Upper lobe of left lung (tissue), 6 donors: Measurements from ENCODE around the gene DEFB118. TPM values are rescaled to one million over a fixed set of nuclear protein-coding genes. Genes with fewer than 3 reads are reported as not detected.

Source experiments
- ATAC-seq, 2 donors: fragments of 200-7000 bp; cut with Tn5 transposase; one replicate each; pipeline ENCODE4 v1.9.1; 2022; ENCODE audit warnings: mild to moderate bottlenecking in 2 of 2, moderate library complexity in 2 of 2; ENCODE audit not compliant: low FRiP score in 2 of 2
- DNase-seq, 2 donors: peaks; one replicate each; pipeline ENCODE4 v3.0.0-alpha.2; 2019 to 2020
- H3K27ac ChIP-seq, 4 donors: fragments of 200-600 bp; sonication (generic); one replicate each; pipeline ENCODE4 v1.5.1; 2016 to 2019
- H3K27me3 ChIP-seq, 4 donors: fragments of 200-600 bp; sonication (generic); one replicate each; pipeline ENCODE4 v1.5.1; 2017 to 2019
- H3K36me3 ChIP-seq, 4 donors: fragments of 200-600 bp; sonication (generic); one replicate each; pipeline ENCODE4 v1.5.1; 2016 to 2019
- H3K4me1 ChIP-seq, 4 donors: fragments of 200-600 bp; sonication (generic); one replicate each; pipeline ENCODE4 v1.5.1; 2018 to 2019
- H3K4me3 ChIP-seq, 4 donors: fragments of 200-600 bp; sonication (generic); one replicate each; pipeline ENCODE4 v1.5.1; 2017 to 2019; ENCODE audit warnings: mild to moderate bottlenecking in 2 of 4, moderate library complexity in 1 of 4
- H3K9me3 ChIP-seq, 4 donors: fragments of 200-600 bp; sonication (generic); one replicate each; pipeline ENCODE4 v1.5.1; 2018 to 2019
- CTCF ChIP-seq, 6 experiments: fragments of 450-650 bp in 4 of 6; fragments of 200-600 bp in 2 of 6; sonication (generic) in 2 of 6; IDR thresholded peaks; one replicate each; pipeline ENCODE4 v1.5.1; 2016 to 2019; ENCODE audit warnings: antibody characterized with exemption in 6 of 6
- EP300 ChIP-seq, 4 donors: sonication (generic); formaldehyde crosslinking; IDR thresholded peaks; one replicate each; pipeline ENCODE4 v1.5.1; 2017; ENCODE audit warnings: antibody characterized with exemption in 4 of 4, control low read depth in 2 of 4
- POLR2A ChIP-seq, 4 donors: fragments of 450-650 bp; IDR thresholded peaks; one replicate each; pipeline ENCODE4 v1.5.1; 2016 to 2017; ENCODE audit warnings: antibody characterized with exemption in 4 of 4, mild to moderate bottlenecking in 2 of 4
- POLR2AphosphoS5 ChIP-seq, 2 donors: sonication (generic); formaldehyde crosslinking; IDR thresholded peaks; one replicate each; pipeline ENCODE4 v1.5.1; 2017; ENCODE audit warnings: antibody characterized with exemption in 2 of 2
- WGBS, 2 donors: methylation state at CpG; one replicate each; pipeline ENCODE4 v1.1.5; 2017 to 2018; 5-methylcytosine and 5-hydroxymethylcytosine counted together
- total RNA-seq, 6 donors: library from RNA; depleted of rRNA in 4 of 6; stranded (reverse); fragments of >200 nt in 4 of 6; gene quantifications; one replicate each; pipeline versions ENCODE4 v1.1.0 to v1.2.1, GENCODE V29; 2016 to 2021
- donor health status: DM: no; HTN: no; CAD: no; lungs with moderate emphysema.
- donor health status: DM: no; HTN: yes; CAD: no; lungs with severe emphysema.

DEFB118 gene
- total RNA-seq, 6 donors from 2014 or later: not detected

GRCh38 chr20:31394900-31395299, 26.5 kb downstream of the DEFB118 start:
- TF ChIP-seq POLR2AphosphoS5 (IDR thresholded peaks at IDR 0.05) (no peak), POLR2A (IDR thresholded peaks at IDR 0.05) (no peak), CTCF (IDR thresholded peaks at IDR 0.05) (no peak), EP300 (IDR thresholded peaks at IDR 0.05) (no peak)
- Histone ChIP-seq H3K36me3 (no peaks in the 10 kb centered on the region), H3K27ac (no peak overlapping the region), H3K27me3 (no peaks in the 10 kb centered on the region), H3K4me3 (no peak overlapping the region), H3K4me1 (no peaks in the 10 kb centered on the region), H3K9me3 (no peaks in the 10 kb centered on the region)
- 51% methylated on average over 3 of the region's 3 CpGs for WGBS, 2 donors
- DNase-seq (no peak), ATAC-seq (no peak)

- no peaks in the 10 kb centered on the region for H3K9me3 ChIP-seq
- TF ChIP-seq POLR2AphosphoS5 (IDR thresholded peaks at IDR 0.05): no peak
- no peak for TF ChIP-seq EP300 (IDR thresholded peaks at IDR 0.05)
- no peak for TF ChIP-seq CTCF (IDR thresholded peaks at IDR 0.05)
- TF ChIP-seq POLR2A (IDR thresholded peaks at IDR 0.05): no peak
- DNase-seq: no peak
- no peaks in the 10 kb centered on the region for H3K36me3 ChIP-seq
- ATAC-seq: no peak
- no peak overlapping the region for H3K27ac ChIP-seq
- WGBS, 2 donors: 38 to 58% methylated on average over 1 of the region's 1 CpG
- H3K4me3 ChIP-seq: no peak overlapping the region
- H3K27me3 ChIP-seq: no peaks in the 10 kb centered on the region
- no peaks in the 10 kb centered on the region for H3K4me1 ChIP-seq
These were observed 35.5 kb downstream of the DEFB118 start for GRCh38 chr20:31403886-31404285.

- no peak for ATAC-seq
- no peaks in the 10 kb centered on the region for H3K36me3 ChIP-seq
- TF ChIP-seq CTCF (IDR thresholded peaks at IDR 0.05) (no peak), EP300 (IDR thresholded peaks at IDR 0.05) (no peak), POLR2AphosphoS5 (IDR thresholded peaks at IDR 0.05) (no peak), POLR2A (IDR thresholded peaks at IDR 0.05) (no peak)
- no peak within 1 kb of the TSS for H3K27ac ChIP-seq
- no peak within 1 kb of the TSS for H3K4me3 ChIP-seq
- H3K27me3 ChIP-seq: no peaks in the 10 kb centered on the region
- no peaks in the 10 kb centered on the region for H3K4me1 ChIP-seq
- 47 to 49% methylated on average over 3 of the region's 3 CpGs for WGBS, 2 donors
- no peaks in the 10 kb centered on the region for H3K9me3 ChIP-seq
- no peak for DNase-seq
These were observed 37.7 kb downstream of the DEFB118 start, which contains the start of gene DEFB121 for GRCh38 chr20:31406115-31406514. TSS of gene DEFB121 (minus strand) at chr20:31406215. CDS start at chr20:31406152, 63 bp downstream.

- ATAC-seq (no peak), DNase-seq (no peak)
- H3K36me3 ChIP-seq: no peaks in the 10 kb centered on the region
- no peaks in the 10 kb centered on the region for H3K4me1 ChIP-seq
- WGBS, 2 donors: 43 to 44% methylated on average over 1 of the region's 1 CpG
- H3K27ac ChIP-seq: no peak overlapping the region
- no peaks in the 10 kb centered on the region for H3K9me3 ChIP-seq
- no peaks in the 10 kb centered on the region for H3K27me3 ChIP-seq
- TF ChIP-seq POLR2A (IDR thresholded peaks at IDR 0.05): no peak
- no peak for TF ChIP-seq EP300 (IDR thresholded peaks at IDR 0.05)
- no peak for TF ChIP-seq POLR2AphosphoS5 (IDR thresholded peaks at IDR 0.05)
- TF ChIP-seq CTCF (IDR thresholded peaks at IDR 0.05): no peak
- H3K4me3 ChIP-seq: no peak overlapping the region
These were observed 41.6 kb downstream of the DEFB118 start for GRCh38 chr20:31410011-31410410.

GRCh38 chr20:31414381-31414780, 46.0 kb downstream of the DEFB118 start:
- Histone ChIP-seq H3K4me3 (no peak overlapping the region), H3K4me1 (no peaks in the 10 kb centered on the region), H3K27ac (no peak overlapping the region), H3K27me3 (no peaks in the 10 kb centered on the region), H3K9me3 (no peaks in the 10 kb centered on the region), H3K36me3 (no peaks in the 10 kb centered on the region)
- ATAC-seq (no peak), DNase-seq (no peak)
- 72 to 79% methylated on average over 6 of the region's 6 CpGs for WGBS, 2 donors
- TF ChIP-seq EP300 (IDR thresholded peaks at IDR 0.05) (no peak), POLR2A (IDR thresholded peaks at IDR 0.05) (no peak), POLR2AphosphoS5 (IDR thresholded peaks at IDR 0.05) (no peak), CTCF (IDR thresholded peaks at IDR 0.05) (no peak)
